ENCODE measurements around the gene EPS15.
"Not testable (repeated sequence)": the region's sequence is repeated elsewhere in the genome, so short reads cannot be mapped to it uniquely, and the experiment has no call there.

The EPS15 gene

DNA sequence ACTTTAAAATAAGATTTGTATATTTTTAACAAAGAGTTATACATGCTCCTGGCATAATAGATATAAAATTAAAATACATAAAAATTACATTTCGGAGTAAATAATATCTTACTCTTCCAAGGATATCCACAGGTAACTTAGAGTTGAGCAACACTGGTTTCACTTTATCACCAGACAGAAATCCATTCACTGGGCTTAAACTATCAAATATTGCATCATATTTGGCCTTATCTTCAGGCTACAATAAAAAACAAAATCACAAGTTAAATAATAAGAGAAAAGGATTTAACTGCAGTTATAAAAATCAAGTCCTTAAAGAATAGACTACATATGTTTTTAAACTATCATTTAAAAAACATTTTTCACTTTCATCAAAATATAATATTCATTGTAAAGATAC, 55.5 kb downstream of the EPS15 start:
- no peak for DNase-seq

DNA sequence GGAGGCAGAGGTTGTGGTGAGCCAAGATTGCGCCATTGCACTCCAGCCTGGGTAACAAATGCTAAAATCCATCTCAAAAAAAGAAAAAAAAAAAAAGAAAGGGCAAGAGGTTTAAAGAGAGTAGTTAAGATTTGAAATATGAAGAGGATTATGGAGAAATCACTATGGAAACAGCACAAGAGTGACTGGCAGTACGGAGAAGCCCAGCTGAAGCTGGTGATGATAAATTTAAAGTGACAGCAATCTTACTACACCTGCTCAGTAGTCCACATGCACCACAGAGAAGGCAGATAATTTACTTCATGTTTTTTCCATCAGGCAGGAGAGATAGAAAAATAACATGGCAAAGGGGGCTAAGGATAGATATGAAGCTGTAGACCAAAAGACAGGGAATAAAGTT, 56.8 kb downstream of the EPS15 start:
- DNase-seq, result not testable (repeated sequence)

DNA sequence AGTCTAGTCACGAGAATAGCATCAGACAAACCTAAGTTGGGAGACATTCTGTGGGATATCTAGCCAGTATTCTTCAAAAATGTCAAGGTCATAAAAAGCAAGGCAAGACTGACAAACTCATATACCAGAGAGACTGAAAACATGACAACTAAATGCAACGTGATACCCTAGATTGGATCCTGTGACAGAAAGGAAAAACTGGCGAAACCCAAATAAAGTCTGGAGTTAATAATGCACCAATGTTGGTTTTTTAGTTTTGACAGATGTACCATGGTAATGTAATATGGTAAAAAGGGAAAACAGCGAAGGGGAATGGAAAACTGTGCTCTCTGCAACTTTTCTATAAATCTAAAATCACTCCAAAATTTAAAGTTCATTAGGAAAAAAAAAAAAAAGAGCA, 64.5 kb downstream of the EPS15 start:
- no peak for DNase-seq

- no peak for DNase-seq
Observed at GRCh38 chr1:51453010-51453409, 66.1 kb downstream of the EPS15 start.

DNA sequence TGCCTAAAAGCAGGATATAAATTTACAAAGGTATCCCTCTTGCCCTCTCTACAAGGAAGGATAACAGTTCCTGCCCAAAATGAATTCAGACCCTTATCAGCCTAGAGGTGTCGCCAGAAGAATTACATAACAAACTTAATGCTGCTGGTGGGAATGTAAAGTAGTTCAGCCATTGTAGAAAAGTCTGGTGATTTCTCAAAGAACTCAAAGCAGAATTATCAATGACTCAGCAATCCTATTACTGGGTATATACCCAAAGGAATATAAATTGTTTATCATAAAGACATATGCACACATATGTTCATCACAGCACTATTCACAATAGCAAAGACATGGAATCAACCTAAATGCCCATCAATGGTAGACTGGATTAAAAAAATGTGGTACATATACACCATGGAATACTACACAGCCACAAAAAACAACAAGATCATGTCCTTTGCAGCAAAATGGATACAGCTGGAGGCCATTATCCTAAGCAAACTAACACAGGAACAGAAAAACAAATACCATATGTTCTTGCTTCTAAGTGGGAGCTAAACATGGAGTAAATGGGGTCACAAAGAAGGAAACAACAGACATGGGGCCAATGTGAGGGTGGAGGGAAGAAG, 70.1 kb downstream of the EPS15 start:
- DNase-seq, result not testable (repeated sequence)

DNA sequence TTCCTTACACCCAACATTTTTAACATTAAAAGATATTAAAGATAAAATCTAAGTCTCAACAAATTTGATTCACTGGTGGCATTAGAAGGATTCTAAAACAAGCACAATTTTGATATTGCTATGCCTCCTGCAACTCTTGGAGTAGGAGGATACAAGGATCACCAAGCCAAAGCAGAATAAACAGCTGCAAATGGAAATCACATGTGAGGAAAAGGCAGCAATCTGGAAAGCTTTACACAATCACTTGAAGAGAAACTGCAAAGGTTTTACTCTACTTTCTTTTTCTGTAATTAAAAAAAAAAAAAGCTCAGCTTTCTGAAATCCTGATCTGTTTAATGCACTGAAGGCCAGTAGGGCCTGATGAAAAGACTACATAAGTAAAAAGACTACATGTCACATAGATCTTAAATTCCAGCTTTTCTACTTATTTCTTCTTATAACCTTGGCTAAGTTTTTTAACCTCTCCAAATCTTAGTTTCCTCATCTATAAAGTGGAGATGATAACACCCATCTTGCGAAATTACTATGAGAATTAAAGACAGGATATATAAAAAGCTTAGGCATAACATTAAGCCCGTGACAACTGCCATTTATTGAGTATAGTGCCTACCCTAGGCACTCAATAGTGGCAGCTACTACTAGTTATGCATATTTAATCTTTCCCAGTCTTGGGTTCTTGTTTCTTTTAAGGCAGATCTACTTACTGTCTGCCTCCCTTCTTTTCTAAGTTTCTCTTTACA, 73.5 kb downstream of the EPS15 start:
- no peak for DNase-seq

DNA sequence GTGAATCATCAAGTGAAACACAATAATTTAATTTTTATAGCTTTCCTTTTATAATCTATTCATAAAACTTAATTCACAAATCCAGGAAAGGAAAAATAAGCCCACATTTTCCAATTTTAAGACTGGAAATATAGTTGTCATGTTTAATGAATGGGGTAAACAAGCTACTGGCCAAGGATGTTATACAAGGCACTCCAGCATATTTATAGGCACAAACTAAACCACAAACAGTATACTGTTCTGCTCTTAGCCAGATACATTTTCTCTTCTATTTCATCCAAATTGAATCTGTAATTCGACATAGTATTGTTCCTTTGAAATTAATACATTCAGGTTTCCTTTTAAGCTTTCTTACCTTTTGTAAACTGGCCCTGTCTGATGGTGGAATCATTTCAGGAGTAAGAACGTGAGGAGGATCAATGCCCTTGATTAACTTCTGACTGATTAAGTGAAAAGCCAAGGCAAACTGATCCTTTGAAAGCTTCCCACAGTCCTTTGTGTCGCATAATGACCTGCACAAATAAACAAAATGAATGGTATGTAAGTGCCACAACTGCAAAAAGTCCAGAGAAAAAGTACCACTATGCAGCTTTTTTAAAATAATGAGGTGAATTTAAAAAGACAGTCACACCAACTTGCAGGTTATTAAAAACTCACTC, 74.4 kb downstream of the EPS15 start:
- DNase-seq, result no peak

- DNase-seq, result no peak
Observed at GRCh38 chr1:51444096-51444495, 75.0 kb downstream of the EPS15 start.

DNA sequence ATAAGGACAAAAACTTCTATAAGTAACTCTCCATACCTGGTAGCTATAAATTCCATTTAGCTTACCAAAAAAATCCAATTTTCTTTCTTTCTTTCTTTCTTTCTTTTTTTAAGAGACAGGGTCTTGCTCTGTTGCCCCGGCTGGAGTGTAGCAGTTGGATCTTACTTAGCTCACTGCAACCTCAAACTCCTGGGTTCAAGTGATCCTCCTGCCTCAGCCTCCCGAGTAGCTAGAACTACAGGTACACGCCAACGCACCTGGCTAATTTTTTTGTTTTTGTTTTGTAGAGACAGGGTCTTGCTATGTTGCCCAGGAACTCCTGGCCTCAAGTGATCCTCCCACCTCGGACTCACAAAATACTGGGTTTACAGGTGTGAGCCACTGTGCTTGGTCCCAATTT, 75.5 kb downstream of the EPS15 start:
- DNase-seq, result no peak

GRCh38 chr1:51442616-51443015, 76.5 kb downstream of the EPS15 start:
- DNase-seq, result no peak

GRCh38 chr1:51442198-51442597, 76.9 kb downstream of the EPS15 start:
- no peak for DNase-seq

- DNase-seq, result no peak
Observed at GRCh38 chr1:51439895-51440294, 79.2 kb downstream of the EPS15 start.

DNA sequence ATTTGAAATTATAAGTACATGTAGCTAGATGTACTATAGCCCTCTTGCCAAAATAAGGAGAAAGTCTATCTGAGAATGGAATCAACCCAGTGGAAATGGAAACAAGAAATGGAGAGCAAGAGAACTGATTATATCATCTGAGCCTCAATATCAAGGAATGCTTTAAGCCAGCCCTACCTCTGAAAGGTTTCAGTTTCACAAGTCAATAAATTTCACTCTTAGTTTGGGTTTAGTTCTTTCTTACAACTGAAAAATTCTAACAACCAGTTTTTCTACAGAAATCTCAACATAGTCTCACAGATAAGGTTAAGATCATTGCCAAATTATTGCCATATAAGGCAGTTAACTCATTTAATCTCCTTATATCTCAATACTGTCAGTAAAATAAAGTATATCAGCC, 80.0 kb downstream of the EPS15 start:
- no peak for DNase-seq

DNA sequence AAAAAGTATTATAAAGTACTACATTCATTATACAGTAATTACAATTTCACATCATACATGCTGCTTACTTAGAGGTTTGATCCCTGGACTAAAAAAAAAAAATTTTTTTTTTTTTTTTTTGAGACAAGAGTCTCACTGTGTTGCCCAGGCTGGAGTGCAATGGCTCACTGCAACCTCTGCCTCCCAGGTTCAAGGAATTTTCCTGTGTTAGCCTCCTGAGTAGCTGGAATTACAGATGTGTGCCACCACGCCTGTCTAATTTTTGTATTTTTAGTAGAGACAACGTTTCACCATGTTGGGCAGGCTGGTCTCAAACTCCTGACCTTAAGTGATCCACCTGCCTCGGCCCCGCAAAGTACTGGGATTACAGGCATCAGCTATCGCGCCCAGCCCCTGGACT, 81.7 kb downstream of the EPS15 start:
- DNase-seq, result not testable (repeated sequence)

DNA sequence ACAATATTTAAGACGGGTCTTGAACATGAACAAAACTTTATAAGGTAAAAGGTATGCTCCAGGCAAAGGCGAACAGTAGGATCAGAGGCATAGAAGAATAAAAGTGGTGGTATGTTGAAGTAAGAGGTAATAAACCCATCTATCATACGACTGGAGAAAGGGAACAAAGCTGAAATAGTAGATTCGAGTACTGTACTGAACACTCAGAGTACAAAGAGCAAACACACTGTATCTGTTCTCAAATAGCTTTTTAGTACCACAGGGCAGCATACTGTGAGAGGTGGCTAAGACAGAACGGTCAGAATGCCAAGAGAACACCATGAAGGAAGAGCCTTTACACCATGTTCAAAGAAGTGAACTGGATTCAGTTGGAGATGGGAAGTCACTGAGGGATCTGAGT, 83.2 kb downstream of the EPS15 start:
- DNase-seq, result no peak

DNA sequence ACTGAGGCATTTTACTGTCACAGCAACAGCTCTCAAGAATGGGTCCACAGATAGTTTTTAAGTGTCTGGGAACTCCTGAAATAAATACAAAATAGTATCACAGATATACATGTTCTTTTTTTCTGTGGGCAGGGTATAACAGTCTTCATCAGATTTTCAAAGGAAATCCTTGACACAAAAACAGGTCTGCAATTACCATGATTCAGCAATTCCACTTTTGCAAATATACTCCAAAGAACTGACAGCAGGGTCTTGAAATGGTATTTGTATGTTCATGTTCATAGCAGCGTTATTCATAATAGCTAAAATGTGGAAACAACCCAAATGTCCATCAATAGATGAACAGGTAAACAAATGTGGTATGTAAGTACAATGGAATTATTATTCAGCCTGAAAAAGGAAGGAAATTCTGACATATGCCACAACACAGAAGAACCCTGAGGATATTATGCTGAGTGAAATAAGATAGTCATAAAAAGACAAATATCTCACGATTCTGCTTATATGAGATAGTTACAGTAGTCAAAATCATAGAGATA, 85.0 kb downstream of the EPS15 start:
- DNase-seq, result no peak

DNA sequence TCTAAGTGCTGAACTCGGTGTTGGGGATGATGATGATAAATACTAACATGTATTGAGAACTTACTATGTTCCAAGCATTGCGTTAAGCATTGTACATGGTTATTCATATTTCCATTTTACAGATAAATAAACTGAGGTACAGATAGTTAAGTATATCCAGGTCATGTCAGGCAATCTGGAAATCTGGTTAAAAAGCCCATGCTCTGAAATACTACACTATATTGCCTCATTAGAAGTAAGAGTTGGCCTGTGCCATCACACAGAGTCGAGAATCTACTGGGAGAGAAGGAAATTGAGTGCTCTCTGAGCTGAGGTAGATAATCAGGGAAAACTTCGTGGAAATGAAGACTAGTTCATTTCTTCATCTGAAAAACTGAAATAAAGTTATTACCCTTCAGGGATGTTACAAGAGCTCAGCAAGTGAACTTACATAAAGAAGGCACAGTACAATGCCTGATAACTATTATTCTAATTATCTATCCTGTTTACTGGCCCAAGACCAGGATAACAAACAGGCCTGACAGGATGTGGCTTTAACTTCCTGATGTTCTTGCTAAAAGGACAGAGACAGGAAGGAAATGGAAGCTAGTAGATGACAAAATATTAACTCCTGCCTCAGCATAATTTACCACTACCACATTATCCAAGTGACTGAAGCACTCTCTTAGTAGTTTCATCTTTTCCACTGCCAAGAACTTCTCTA, 85.6 kb downstream of the EPS15 start:
- no peak for DNase-seq

- no peak for DNase-seq
Observed at GRCh38 chr1:51432146-51432545, 86.9 kb downstream of the EPS15 start.

GRCh38 chr1:51427438-51427837, 91.6 kb downstream of the EPS15 start:
- DNase-seq, result no peak

DNA sequence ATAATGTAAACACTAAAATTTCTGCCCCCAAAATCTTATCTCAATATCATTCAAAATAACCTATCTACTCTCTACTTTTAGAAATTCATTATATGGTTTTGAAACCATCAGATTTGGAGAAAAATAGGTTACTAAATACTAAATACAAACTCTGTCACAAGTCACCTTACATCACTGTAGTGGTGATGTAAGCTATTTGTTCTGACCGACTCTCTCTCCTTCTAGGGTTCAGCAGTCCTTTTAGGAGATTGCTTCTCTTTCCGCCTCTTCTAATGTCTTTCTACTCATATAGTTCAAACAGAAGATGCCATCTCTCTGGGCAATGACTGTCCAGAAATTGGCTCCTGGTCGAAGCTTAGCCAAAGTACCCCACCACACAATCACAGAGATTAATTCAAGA, 93.1 kb downstream of the EPS15 start:
- no peak for DNase-seq

- DNase-seq, result no peak
Observed at GRCh38 chr1:51425273-51425672, 93.8 kb downstream of the EPS15 start.

- no peak for DNase-seq
Observed at GRCh38 chr1:51423073-51423821, 95.8 kb downstream of the EPS15 start.
